IMR-90 (cell line): ENCODE measurements around the gene RBPJ. TPM values are rescaled to one million over a fixed set of nuclear protein-coding genes. Genes with fewer than 3 reads are reported as not detected.

ENCODE experiments used
- ATAC-seq: fragments of 200-7000 bp; cut with Tn5 transposase; 2 replicates; pipeline ENCODE4 v1.9.1; 2020; ENCODE audit warnings: low read depth, mild to moderate bottlenecking, moderate library complexity
- BruUV-seq: library from RNA; stranded (reverse); fragments of 400-500 nt; replicated peaks from 2 replicates; lab custom pipeline; 2021; lab: Mats Ljungman, UMichigan
- CTCF ChIA-PET: fragments of 300-600 bp; formaldehyde crosslinking; extraction: SDS; loops from one replicate; lab custom pipeline; 2021; ENCODE audit warnings: antibody characterized with exemption; lab: Yijun Ruan, JAX
- POLR2A ChIA-PET: fragments of 300-600 bp; sonication (Branson Sonifier 250); formaldehyde crosslinking; loops from one replicate; lab custom pipeline; 2022; ENCODE audit warnings: antibody characterized with exemption; ENCODE audit not compliant: unreplicated experiment; lab: Charles Lee
- DNase-seq: peaks from one replicate; pipeline ENCODE4 v3.0.0; 2013
- H2AFZ ChIP-seq: replicated peaks from 2 replicates; pipeline ENCODE3; 2013; ENCODE audit warnings: low read length, mild to moderate bottlenecking; ENCODE audit not compliant: poor library complexity
- H2AK5ac ChIP-seq: 2 replicates; pipeline ENCODE4 v1.6.1; 2013; ENCODE audit warnings: low read depth, low read length, inconsistent platforms
- H2AK9ac ChIP-seq: replicated peaks from 2 replicates; pipeline ENCODE3; 2013; ENCODE audit warnings: mild to moderate bottlenecking, low read depth, low read length, moderate library complexity; ENCODE audit not compliant: poor library complexity
- H2BK120ac ChIP-seq: 2 replicates; pipeline ENCODE4 v1.6.1; 2013; ENCODE audit warnings: low read depth, low read length, inconsistent platforms
- H2BK15ac ChIP-seq: 3 replicates; pipeline ENCODE4 v1.6.1; 2013; ENCODE audit warnings: low read depth, low read length, inconsistent platforms
- H2BK20ac ChIP-seq: 2 replicates; pipeline ENCODE4 v1.6.1; 2013; ENCODE audit warnings: low read depth, mild to moderate bottlenecking, inconsistent platforms, low read length, moderate library complexity
- H2BK5ac ChIP-seq: 2 replicates; pipeline ENCODE4 v1.6.1; 2013; ENCODE audit warnings: mild to moderate bottlenecking, low read depth, low read length, inconsistent platforms; ENCODE audit not compliant: poor library complexity, severe bottlenecking
- H3K14ac ChIP-seq: replicated peaks from 2 replicates; pipeline ENCODE4 v1.6.1; 2013; ENCODE audit warnings: low read depth, low read length, inconsistent platforms
- H3K18ac ChIP-seq: 2 replicates; pipeline ENCODE4 v1.6.1; 2013; ENCODE audit warnings: low read depth, low read length, control low read depth
- H3K23ac ChIP-seq: 2 replicates; pipeline ENCODE4 v1.6.1; 2013; ENCODE audit warnings: low read depth, low read length, inconsistent platforms
- H3K27ac ChIP-seq: 2 replicates; pipeline ENCODE4 v1.5.1; 2013; ENCODE audit warnings: mild to moderate bottlenecking, control low read depth, low read length; ENCODE audit not compliant: insufficient read depth
- H3K27me3 ChIP-seq: 2 replicates; pipeline ENCODE4 v1.6.1; 2013; ENCODE audit warnings: low read length; ENCODE audit not compliant: control insufficient read depth, insufficient read depth
- H3K36me3 ChIP-seq: 2 replicates; pipeline ENCODE4 v1.6.1; 2013; ENCODE audit warnings: low read length, mixed read lengths; ENCODE audit not compliant: control insufficient read depth, insufficient read depth
- H3K4ac ChIP-seq: 2 replicates; pipeline ENCODE4 v1.6.1; 2013; ENCODE audit warnings: low read depth, low read length, inconsistent platforms
- H3K4me1 ChIP-seq: 2 replicates; pipeline ENCODE4 v1.6.1; 2013; ENCODE audit warnings: low read length, mixed read lengths; ENCODE audit not compliant: control insufficient read depth, insufficient read depth
- H3K4me2 ChIP-seq: 2 replicates; pipeline ENCODE4 v1.6.1; 2013; ENCODE audit warnings: low read depth, mild to moderate bottlenecking, control low read depth, low read length, moderate library complexity
- H3K4me3 ChIP-seq: 2 replicates; pipeline ENCODE4 v1.5.1; 2013; ENCODE audit warnings: low read depth, mild to moderate bottlenecking, control low read depth, low read length, moderate library complexity; ENCODE audit not compliant: insufficient read depth
- H3K56ac ChIP-seq: 2 replicates; pipeline ENCODE4 v1.6.1; 2013; ENCODE audit warnings: low read length, inconsistent platforms; ENCODE audit not compliant: insufficient read depth; ENCODE audit errors: extremely low read depth
- H3K79me1 ChIP-seq, 2 experiments: 2 replicates each; pipeline ENCODE4 v1.6.1; 2013; ENCODE audit warnings: low read length in 2 of 2, inconsistent platforms in 1 of 2, low read depth in 1 of 2
- H3K9ac ChIP-seq: 2 replicates; pipeline ENCODE4 v1.6.1; 2013; ENCODE audit warnings: low read depth, low read length, control low read depth
- H3K9me1 ChIP-seq: 2 replicates; pipeline ENCODE4 v1.6.1; 2013; ENCODE audit warnings: low read length, inconsistent platforms; ENCODE audit not compliant: insufficient read depth
- H3K9me3 ChIP-seq: 2 replicates; pipeline ENCODE4 v1.6.1; 2013; ENCODE audit warnings: low read length; ENCODE audit not compliant: control insufficient read depth, insufficient read depth
- H4K20me1 ChIP-seq: 2 replicates; pipeline ENCODE4 v1.6.1; 2013; ENCODE audit warnings: low read length, inconsistent platforms; ENCODE audit not compliant: insufficient read depth
- H4K5ac ChIP-seq: 2 replicates; pipeline ENCODE4 v1.6.1; 2013; ENCODE audit warnings: mild to moderate bottlenecking, low read depth, low read length, control low read depth
- H4K8ac ChIP-seq, 2 experiments: 2 replicates each; pipeline ENCODE4 v1.6.1; 2013; ENCODE audit warnings: low read depth in 2 of 2, low read length in 2 of 2, control low read depth in 1 of 2, inconsistent platforms in 1 of 2
- H4K91ac ChIP-seq: 2 replicates; pipeline ENCODE4 v1.6.1; 2013; ENCODE audit warnings: low read depth, low read length, inconsistent platforms; ENCODE audit not compliant: insufficient read depth
- MAZ ChIP-seq: IDR thresholded peaks from 2 replicates; pipeline ENCODE4 v1.6.1; 2012; ENCODE audit warnings: low read depth, mild to moderate bottlenecking, low read length, improper control_type of control experiment, moderate library complexity, borderline replicate concordance
- RAD21 ChIP-seq: IDR thresholded peaks from 2 replicates; pipeline ENCODE4 v1.6.1; 2012; ENCODE audit warnings: low read length, improper control_type of control experiment
- RFX5 ChIP-seq: IDR thresholded peaks from 2 replicates; pipeline ENCODE4 v1.8.0; 2012; ENCODE audit warnings: low read depth, mild to moderate bottlenecking, low read length, moderate library complexity
- WGBS, 2 experiments: methylation state at CpG; one replicate each; pipeline versions ENCODE4 v1.1.5 to v1.1.7; 2013; ENCODE audit warnings: missing lambda C conversion rate in 2 of 2; ENCODE audit not compliant: insufficient read length in 1 of 2; ENCODE audit errors: extremely low coverage in 2 of 2; 5-methylcytosine and 5-hydroxymethylcytosine counted together
- dilution Hi-C: fragments of 300-500 bp; cut with HindIII; formaldehyde crosslinking; loops from one replicate; pipeline ENCODE4 v1.14.3; 2018; ENCODE audit warnings: low sequenced_read_pairs; ENCODE audit not compliant: unreplicated experiment
- in situ Hi-C: fragments of 300-500 bp; cut with MboI; formaldehyde crosslinking; loops from 3 replicates; pipeline ENCODE4 v1.14.3; 2019; ENCODE audit warnings: low sequenced_read_pairs, inconsistent platforms, mixed read lengths
- intact Hi-C: fragments of 100-400 bp; cut with micrococcal nuclease; formaldehyde crosslinking; loops from 2 replicates; pipeline ENCODE4 v1.10.0; 2022
- polyA plus RNA-seq, 3 experiments: library from polyadenylated mRNA; depleted of rRNA; stranded (reverse); fragments of >200 nt; gene quantifications; 2 replicates each; pipeline ENCODE4 v1.2.3, GENCODE V29; 2012; ENCODE audit warnings: low replicate concordance in 1 of 3
- total RNA-seq: library from RNA; depleted of rRNA; stranded (reverse); fragments of >200 nt; gene quantifications from 2 replicates; pipeline ENCODE4 v1.2.3, GENCODE V29; 2012

RBPJ gene
- total and polyA plus RNA-seq, 2 of the 4 experiments (the other 2 are of a cell fraction) = 50.3 to 148 TPM

DNA sequence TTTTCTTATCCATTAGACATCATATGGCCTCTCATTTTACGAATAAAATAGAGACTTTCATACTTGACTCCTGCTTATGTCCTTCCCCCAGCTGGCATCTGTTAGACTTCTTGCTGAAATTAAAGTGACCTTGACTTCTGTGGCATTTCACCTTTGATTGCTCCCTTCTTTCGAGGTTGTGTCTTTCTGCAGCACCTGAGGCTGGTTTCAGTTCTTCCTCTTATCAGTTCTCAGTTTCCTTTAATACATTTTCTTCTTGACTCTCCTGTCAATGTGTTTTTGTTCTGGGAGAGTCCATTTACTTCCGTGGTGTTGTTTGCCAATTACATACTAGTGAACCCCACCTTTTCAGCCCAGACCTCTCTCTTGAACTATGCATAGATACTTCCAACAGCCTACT, 81.6 kb downstream of the RBPJ start:
- H3K4me3 ChIP-seq = no peak overlapping the region
- no peak overlapping the region for H3K9ac ChIP-seq
- H3K18ac ChIP-seq = no peak overlapping the region
- in situ Hi-C loops (loop anchor here (10.0 kb wide), 1 partner anchor 378 kb away; no protein-coding TSS in a partner anchor), dilution Hi-C loops (no loop called here), intact Hi-C loops (no loop called here)
- H3K23ac ChIP-seq = no peak overlapping the region
- no peaks in the 10 kb centered on the region; the same call in 1 of the 2 replicates for H3K4me1 ChIP-seq
- BruUV-seq = no TSS peak
- no peak overlapping the region for H2AK5ac ChIP-seq
- peaks cover 22% of the 10 kb centered on the region for H3K36me3 ChIP-seq
- no peak overlapping the region for H2BK5ac ChIP-seq
- H4K20me1 ChIP-seq = no peaks in the 10 kb centered on the region; the same call in 1 of the 2 replicates
- H3K79me1 ChIP-seq = peaks cover 34 to 61% of the 10 kb centered on the region in 2 experiments
- H3K27me3 ChIP-seq = no peaks in the 10 kb centered on the region
- H2BK20ac ChIP-seq = no peak overlapping the region
- H3K9me3 ChIP-seq = peaks cover 7% of the 10 kb centered on the region
- DNase-seq = no peak
- H3K14ac ChIP-seq = no peak overlapping the region; the same call in 1 of the 2 replicates
- H3K56ac ChIP-seq = no peak overlapping the region
- H2BK120ac ChIP-seq = no peak overlapping the region
- H2BK15ac ChIP-seq = no peak overlapping the region
- H2AK9ac ChIP-seq = no peak overlapping the region
- ChIA-PET CTCF (no interaction called here), POLR2A (no interaction called here)
- 100% methylated on average over 1 of the region's 3 CpGs; no CpG with 5 or more reads in 1 of the 2 experiments for WGBS, 2 experiments
- no peak overlapping the region for H4K91ac ChIP-seq
- no peak overlapping the region for H3K4ac ChIP-seq
- no peak for TF ChIP-seq RAD21
- no peak for TF ChIP-seq MAZ
- no peak for TF ChIP-seq RFX5
- ATAC-seq = no peak
- H3K9me1 ChIP-seq = 0 out of 2 replicates have a peak, but pooled peaks cover 6% of the 10 kb centered on the region
- H3K4me2 ChIP-seq = no peak overlapping the region
- H4K8ac ChIP-seq = no peak overlapping the region
- no peak overlapping the region for H3K27ac ChIP-seq
- no peak overlapping the region for H2AFZ ChIP-seq
- H4K5ac ChIP-seq = no peak overlapping the region
